Amygdala (tissue), 56 donors: ENCODE results near the gene C10orf67.
A peak's percentile ranks its signal among the peaks of the same experiment; 100 is the strongest.

Source experiments
- DNase-seq, 56 donors: peaks; one replicate each; lab custom pipeline; 2025; lab: John Stamatoyannopoulos, UW

Gene C10orf67

DNA sequence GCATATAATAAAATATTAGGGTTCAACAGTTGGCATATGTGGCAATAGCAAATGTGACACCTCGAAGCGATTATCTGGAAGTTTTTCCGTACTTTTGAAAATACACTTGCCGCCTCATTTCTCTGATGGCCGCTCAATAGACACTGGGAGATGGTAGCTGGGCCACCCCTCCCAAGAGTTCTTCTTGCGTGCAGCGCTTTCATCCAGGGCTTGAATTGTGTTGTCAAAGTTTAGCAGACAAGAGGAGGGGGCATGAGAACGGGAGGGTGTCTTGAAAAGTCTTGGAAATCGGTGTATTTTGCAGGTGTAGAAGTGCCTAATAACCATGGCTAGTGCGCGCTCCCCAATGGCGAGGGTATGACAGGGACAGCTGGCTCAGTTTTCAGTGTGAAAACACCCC, 144.0 kb downstream of the C10orf67 start:
- no peak for DNase-seq

DNA sequence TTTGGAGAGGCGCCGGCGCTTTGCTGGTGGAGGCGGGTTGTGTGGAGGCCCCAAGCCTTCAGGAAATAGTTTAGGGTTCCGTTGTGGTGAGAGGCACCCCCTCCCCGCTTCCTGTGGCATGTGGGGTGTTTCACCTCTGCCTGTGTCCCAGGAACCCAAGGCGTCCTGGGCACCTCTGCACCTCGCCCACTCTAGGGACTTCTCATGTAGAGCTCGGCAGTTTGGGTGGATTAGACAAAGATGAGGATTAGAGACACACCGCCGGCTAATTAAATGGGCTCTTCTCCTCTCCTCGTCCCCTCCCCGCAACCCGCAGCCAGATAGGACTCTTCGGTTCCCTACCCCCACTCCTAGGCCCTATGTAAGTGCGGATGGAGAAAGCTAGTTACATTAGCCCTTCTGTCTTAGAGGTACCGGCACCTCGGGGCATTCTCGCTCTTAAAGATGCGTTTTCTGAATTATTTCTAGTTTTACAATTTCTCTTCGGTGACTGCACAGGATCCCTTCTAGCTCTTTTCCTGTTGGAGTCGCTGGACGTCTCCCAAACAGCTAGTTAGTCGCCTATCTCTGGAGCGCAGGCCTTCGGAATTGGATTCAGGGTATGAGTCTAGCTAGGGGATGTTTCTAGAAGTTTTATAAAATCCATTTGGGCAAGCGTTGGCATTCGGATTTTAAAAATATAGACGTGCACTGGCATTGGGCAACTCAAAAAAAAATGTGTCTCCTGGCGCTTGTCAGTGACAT, 144.7 kb downstream of the C10orf67 start:
- no peak for DNase-seq

DNA sequence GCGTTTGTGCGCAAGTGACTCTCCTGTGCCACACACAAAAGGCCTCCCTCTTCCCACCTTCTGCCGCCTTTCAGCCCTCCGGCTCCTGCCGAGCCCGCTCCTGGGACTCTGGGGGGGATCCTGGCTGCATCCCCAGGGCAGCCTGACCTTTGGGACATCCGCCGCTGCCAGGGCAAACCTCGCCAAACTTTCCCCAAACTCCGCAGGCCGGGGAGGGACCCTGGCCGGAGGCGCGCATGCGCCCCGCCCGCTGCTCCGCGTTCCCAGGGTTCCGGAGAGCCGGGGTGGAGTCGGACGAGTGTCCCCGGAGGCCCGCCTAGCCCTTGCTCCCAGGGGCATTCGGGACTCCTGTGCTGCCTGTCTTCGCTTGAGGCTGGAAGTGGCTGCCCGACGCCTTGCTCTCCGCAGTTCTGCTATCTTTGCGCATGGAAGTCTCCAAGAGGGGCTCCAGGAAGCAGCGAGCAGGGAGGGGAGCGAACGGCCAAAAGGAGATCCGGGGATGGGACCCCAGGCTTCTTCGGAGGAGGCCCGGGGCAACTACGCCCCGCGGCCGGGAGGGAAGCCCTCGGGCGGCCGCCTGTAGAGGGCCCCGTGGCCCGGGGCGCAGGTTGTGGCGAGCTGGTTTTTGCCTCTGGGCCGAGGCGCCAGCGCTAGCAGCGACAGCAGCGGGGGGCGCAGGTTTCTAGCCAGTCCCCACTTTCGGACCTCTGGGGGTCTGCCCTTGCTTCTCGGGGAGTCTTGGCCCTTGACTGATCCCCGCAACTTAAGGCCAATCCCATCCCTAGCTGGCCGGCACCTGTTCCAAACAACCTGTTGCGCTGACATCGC, 145.4 kb downstream of the C10orf67 start:
- DNase-seq, result no peak

DNA sequence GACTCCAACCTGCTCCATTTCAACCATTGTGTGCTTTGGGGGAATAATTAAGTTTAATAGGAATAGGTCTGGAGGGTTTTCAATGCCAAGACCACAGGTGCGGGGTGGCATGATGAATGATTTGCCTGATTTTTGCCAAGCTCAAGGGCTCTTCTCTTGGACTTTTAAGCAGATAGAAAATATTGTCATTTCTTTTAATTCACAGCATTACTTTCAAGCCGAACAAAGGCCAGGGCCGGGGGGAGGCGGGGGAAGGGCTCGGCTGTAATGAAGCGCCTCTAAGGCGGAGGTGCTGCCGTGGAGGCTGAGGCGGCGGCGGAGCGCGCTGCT, 146.0 kb downstream of the C10orf67 start:
- DNase-seq, result no peak

DNA sequence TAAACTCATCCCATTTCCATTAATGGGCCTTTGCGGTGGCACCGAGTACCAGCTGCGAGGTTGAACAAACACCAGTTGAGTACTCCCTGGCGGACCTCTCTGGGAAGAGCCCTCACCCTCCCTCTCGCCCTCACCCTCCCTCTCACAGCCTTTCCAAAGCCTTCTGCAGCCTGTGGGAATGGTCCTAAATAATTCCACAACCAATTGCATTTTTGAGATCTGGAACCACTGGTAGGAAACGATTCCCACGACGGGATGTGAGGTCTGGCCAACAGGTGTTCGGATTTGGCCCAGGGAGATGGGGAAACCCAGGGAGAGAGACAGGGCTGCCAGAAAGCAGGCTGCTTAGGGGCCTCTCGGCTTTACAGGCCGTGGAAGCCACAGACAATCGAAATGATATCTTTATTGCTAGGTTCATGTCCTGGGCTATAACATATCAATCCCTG, 147.2 kb downstream of the C10orf67 start:
- no peak for DNase-seq

DNA sequence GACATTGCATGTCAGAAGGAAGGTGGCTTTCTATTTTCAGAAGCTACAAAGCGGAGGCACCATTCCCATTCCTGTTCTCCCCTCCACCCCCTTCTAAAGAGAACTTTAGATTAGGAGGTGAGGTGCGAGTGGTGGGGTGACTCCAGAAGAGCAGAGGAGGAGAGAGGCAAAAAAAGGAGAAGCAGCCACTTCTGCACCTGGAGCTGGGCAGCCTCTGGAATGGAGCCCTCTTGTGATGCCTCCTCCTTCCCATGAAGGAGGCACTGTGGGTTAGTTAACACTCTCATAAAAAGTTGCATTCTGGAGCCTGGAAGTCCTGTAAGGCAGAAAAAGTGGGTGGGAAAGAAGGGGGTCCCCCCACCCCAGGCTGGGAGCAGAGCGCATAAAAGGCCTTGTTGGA, 147.7 kb downstream of the C10orf67 start:
- DNase-seq, result no peak

DNA sequence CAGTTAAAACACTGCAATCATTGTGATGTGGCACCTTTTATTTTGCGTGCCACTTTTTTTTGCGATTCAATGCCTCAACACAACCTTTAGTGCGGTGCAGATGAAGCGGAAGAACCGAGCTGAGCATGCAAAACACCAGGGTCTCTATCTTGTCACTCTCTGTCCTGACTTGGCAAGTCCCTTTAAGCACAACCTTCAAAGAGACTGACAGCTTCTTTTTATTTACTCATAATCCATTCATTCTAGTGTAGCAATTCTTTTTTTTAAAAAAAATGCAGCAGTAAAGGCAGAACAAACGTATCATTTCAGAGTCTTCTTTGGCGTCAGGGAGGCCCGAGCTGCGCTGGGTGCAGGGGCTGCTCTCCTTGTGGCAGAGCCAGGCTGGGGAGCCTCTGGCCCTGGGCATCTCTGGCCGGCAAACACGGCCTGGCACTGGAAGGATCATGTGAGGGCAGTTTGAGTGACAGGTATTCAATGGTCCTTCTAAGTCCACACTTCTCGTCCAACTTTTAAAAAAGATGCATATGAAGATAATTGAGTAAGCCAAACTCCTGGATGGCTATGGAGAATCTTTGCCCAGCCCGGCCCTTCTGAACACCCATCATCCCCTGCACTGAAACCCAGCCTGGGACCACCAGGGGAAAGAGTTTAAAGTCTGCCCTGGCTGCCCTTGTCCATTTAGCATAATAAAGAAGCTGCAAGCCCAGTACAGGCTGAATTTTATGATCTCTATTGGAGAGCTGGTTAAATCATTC, 148.6 kb downstream of the C10orf67 start:
- peak in 3 of 56 donors; percentile 14 to 21 (median 17) for DNase-seq

DNA sequence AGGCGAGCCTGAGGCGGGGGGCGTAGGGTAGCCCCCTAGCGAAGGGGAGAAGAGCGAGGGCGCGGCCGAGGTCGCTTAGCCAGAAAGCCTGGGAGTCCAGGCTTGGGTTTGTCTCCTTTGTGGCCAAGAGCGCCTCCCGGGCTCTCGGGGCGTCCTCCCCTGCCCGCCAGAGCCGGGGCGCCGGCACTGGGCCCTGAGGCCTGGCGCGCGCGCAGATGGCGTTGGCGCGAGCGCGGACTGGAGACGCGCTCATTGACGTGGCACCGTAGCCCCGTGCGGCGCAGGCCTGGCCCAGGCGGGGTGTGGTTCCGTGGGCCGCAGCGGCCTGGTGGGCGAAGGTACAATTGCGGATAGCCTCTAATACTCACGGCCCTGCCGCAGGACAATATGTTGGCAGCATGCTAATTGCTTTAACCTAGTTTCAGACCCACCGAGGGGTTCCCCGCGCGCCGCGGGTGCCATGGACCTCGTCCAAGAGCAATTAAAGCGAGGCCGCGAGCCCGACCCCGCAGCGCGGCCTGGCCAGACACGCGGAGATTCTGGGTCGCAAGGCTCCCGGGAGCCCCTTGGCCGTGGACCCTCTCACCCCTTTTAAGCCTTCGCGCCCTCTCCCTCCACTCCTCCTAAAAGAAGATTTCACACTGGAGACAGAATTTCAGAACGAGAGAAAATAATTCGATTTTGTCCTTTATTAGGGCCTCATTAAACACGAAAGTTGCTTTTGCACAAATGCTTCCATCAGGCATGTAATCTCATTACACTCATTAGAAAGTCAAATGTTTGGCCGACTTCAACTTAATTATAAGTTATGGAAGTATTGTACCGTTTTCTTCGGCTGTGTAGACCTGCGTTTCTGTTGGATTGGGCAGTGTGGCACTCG, 149.4 kb downstream of the C10orf67 start:
- no peak for DNase-seq

DNA sequence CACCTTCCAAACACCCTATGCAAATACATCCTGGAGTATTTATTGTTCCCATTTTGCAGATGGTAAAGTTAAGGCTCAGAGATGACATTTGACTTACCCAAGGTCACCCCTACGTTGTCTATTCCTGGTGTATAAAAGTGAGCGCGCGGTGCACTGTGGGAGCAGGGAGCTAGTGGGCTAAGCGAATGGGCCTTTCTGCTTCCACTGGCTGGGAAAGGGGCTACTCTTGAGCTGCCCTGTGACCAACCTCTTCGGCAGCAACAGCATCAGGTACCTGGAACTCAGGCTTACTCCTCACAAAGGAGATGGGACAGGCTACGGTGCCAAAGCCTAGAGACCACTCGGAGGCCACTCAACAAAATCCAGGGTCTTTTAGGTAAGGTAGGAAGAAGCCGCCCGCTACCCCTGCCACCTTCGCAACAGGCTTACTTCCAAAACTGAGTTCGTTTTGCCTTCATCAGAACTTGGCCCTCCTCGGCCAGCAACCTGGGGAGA, 150.1 kb downstream of the C10orf67 start:
- DNase-seq, result no peak

DNA sequence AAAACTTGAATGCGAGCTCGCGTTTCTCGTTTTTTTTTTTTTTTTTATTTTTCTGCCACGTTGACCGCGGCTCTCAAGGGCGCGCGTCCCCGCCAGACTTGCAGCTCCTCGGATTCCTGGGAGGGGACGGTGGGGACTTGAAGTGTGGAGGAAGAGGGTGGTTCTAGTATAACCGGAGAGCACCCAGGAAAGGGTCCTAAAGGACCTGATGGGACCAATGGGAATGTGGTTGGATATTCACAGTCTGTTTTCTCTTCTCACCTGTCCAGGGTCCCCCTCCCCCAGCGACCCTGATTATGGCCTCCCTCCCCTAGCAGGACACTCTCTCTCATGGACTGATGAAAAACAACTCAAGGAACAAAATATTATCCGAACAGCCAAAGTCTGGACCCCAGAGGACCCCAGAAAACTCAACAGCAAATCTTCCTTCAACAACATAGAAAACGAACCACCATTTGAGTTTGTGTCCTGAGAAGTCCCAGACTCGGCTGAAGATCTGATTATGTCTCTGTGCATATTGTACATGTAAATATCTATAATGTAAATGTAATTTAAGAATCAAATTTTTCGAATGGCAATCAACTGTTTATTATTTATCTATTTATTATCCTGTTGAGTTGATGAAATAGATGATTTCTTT, 151.0 kb downstream of the C10orf67 start:
- DNase-seq, result no peak

DNA sequence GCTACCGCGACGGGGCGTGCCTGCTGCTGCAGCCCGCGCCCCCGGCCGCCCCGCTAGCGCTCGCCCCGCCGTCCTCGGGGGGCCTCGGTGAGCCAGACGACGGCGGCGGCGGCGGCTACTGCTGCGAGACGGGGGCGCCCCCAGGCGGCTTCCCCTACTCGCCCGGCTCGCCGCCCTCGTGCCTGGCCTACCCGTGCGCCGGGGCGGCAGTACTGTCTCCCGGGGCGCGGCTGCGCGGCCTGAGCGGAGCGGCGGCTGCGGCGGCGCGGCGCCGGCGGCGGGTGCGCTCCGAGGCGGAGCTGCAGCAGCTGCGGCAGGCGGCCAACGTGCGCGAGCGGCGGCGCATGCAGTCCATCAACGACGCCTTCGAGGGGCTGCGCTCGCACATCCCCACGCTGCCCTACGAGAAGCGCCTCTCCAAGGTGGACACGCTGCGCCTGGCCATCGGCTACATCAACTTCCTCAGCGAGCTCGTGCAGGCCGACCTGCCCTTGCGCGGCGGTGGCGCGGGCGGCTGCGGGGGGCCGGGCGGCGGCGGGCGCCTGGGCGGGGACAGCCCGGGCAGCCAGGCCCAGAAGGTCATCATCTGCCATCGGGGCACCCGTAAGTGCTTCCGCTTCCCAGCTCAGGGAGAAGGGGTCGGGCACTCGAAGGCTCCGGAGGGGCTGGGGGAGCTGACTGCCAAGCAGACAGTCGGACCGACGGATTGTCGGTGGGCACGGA, 151.7 kb downstream of the C10orf67 start:
- DNase-seq, result no peak

DNA sequence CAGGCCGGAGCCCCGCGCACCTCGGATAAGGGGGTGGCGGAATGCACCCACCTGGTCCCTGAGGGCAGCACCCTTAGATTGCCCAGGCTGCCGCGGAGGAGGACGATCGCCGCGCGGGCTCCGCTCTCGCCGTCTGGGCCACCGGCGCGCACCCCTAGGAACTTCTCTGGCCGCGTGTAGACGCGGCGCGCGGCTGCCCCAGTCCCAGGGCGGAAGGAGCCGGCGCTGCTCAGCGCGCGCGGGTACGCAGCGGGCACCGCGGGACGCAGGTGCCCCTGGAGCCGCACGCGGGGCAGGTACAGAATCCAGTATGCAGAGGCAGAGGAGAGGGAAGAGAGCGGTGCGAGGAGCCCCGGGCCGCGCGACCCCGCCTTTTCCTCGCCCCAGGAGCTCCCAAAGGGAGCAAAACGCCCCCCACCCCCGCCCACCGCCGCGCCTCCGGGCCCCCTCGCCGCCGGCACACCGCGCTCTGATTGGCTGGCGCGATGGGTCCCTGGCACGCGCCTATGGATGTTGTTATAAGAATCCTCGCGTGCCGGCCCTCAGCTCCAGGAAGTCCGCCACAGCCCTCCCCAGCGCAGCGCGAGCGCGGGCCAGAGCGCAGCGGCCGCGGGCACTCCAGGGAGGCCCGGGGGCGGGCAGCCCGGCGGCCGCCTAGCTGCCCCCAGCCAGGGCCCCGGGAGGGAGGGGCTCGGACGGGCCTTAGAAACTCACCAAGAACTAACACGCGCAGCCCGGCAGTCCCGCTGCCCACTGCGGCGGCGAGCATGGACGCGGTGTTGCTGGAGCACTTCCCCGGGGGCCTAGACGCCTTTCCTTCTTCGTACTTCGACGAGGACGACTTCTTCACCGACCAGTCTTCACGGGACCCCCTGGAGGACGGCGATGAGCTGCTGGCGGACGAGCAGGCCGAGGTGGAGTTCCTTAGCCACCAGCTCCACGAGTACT, 152.6 kb downstream of the C10orf67 start, which contains the start of gene PTF1A:
TSS of gene PTF1A (plus strand) at position 549 of the 948 bp plus-strand sequence. CDS start at position 768, 219 bp downstream.
- DNase-seq, result no peak

DNA sequence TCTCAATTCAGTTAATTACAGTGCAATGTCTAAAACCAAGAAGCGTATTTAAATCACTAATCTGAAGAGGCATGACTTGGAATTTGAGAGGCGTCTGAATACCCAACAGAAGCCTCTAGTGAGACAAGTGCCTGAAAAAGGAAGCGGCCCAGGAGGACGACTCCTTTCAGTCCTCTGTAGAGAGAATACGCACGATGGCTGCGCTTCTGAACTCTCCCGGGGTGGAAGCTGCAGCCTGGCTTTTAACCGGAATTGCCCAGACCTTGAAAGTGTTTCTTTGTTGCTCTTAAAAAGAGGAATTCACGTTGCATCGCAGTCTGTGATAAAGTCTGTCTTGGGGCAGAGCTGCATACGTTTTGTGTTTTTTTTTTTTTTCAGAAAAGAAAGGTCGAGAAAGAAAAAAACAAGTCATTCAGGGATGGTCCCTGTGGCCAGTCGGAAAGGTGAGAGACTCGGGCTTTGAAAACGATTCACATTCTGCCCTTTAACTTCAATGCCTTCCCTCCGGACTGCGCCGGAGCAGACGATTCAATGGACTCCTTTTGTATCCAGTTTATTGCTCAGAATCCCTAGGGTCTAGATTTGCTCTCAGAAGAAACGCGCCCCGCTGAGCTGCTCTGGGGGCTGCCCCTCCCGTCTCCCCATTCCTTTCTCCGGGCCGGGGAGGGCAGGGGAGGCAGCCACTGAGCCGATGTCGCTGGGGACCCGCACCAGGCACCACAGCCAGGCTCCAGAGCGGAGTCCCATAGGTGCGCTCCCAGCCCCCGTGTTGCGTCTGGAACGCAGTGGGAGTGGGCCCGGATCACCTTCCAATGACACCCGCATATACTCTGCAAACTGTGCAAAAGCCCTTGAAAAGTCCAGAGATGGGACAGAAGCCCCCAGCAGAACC, 153.5 kb downstream of the C10orf67 start:
- no peak for DNase-seq

DNA sequence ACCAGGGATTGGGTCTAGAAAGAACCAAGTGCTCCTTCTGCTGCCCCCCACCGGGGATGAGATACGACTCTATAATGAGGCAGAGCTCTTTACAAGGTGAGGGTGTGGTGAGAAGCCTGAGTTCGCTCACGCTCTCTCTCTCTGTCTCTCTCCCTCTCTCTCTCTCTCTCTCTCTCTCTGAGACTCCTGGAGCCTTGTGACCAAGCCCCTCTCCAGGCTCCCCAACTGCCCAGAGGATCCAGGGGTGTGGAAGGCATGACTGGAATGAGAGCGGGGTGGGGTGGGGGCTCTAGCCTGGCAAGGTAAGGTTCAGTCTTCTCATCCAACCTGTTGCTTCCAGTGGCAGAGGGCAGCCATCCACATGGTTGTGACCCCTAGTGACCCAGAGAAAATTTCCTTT, 155.6 kb downstream of the C10orf67 start:
- no peak for DNase-seq

DNA sequence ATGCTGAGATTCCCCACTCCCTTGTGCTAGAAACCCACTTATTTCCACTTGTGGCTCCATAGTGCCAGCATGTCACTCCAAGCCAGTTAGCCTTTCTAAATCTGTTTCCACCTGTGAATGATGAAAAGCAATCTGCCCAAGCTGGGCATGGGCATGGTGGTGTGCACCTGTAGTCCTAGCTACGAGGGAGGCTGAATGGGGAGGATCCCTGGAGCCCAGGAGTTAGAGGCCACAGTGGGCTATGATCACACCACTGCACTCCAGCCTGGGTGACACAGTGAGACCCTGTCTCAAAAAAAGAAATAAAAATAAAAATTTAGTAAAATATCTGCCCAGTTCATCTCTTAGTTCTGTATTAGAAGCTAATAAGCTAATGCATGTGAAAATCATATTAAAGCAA, 157.4 kb downstream of the C10orf67 start:
- DNase-seq, result no peak

DNA sequence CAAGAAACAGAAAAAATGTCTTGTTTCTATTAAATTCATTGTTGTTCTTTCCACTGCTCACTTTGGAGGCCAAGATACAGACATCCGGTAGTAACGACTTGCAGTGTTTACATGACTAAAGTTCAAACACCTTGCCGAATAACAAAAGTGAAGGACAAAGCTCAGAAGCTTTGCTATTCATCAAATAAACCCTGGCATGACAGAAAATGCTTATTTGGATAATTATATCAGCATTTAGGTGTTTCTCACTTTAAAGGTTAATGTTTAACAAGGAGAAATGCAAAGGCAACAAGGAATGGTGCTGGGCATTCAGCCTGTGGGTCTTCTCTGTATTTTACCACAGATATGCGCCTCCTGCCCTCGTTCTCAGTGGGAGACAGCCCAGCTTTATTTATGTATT, 157.9 kb downstream of the C10orf67 start:
- DNase-seq, result no peak

DNA sequence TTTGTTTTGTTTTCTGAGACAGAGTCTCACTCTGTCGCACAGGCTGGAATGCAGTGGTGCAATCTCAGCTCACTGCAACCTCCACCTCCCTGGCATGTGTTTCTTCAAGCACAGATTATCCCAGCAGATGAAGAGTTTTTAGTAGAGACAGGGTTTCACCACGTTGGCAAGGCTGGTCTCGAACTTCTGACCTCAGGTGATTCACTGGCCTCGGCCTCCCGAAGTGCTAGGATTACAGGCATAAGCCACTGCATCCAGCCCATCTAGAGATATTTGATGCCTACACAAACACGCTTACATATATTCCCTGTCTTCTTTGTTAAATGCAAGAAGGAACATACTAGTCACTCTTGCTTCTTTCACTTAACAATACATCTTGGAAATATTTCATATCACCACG, 158.4 kb downstream of the C10orf67 start:
- no peak for DNase-seq
